ENCODE measurements around the gene CELA3A.
A peak's percentile ranks its signal among the peaks of the same experiment; 100 is the strongest.
"Not testable (repeated sequence)": the region's sequence is repeated elsewhere in the genome, so short reads cannot be mapped to it uniquely, and the experiment has no call there.

CELA3A gene, protein sequence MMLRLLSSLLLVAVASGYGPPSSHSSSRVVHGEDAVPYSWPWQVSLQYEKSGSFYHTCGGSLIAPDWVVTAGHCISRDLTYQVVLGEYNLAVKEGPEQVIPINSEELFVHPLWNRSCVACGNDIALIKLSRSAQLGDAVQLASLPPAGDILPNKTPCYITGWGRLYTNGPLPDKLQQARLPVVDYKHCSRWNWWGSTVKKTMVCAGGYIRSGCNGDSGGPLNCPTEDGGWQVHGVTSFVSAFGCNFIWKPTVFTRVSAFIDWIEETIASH

DNA sequence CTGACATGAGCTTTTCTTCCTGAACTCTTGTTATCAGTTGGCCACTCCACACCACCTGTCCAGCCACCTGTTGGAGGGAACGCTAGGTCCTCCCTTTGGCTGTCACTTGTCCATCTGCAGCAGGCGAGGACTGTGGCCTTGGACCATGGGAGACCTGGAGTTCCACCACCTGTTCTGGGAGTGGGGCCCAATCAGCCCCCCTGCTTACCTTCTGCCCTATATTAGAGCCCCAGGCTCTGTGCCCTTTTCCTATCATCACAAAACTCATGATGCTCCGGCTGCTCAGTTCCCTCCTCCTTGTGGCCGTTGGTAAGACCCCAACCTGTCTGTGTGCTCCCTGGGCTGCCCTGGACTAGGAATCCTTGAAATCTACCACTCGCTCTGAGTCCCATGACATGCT, at the start of gene CELA3A:
CELA3A (plus strand) TSS at position 249 of the 400 bp plus-strand sequence; CDS start at position 267, 18 bp downstream.
- no peak for DNase-seq

DNA sequence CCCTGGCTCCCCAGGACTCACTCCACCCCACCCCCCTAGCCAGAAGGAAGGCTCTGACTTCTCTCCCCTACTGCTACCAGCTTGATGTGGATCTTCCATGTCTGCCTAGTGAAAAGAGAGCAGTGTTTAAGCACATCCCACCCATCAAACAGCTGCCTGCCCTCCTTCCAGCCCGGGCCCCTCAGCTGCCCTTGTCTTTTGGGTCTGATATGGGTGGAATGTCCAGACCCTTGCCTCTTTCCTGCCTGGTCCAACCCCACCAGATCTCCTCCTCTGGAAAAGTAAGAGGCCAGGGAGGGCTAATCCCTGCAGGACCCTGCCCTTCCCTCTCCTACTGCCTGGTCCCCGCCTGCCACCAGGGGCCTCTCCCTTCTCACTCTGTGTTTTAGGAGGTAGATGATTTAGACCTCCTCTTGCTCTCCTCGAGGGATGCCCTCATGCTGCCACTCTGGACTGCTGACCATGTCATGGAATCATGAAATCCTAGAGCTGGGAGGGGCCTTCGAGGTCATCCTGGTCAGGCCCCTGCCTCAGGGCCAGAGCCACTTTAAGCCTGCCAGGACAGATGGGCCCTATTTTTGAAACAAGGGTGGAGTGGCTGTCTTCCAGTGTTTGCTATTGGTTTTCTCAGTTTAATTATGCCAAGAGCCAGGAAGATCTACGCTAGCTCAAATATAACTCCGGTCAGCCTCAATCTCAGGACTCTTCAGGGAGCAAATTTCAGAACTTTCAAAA, 48.5 kb upstream of the CELA3A start:
- no peak for DNase-seq

DNA sequence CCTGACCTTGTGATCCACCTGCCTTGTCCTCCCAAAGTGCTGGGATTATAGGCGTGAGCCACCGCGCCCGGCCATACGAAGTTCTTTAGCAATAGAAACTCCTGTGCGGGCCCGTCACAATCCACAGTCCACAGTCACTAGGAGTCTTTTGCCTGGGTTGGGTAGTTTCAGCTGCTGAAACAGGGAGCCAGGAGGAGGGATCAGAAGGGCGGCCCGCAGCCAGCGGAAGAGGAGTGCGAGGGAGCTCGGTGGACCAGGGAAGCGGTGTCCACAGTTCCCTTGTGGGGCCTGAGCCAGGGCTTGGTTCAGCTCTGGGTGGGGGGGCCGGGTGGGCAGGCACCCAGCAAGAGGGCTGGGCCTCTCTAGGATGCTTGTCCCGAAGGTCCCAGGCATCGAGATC, 46.4 kb upstream of the CELA3A start:
- DNase-seq, result no peak

DNA sequence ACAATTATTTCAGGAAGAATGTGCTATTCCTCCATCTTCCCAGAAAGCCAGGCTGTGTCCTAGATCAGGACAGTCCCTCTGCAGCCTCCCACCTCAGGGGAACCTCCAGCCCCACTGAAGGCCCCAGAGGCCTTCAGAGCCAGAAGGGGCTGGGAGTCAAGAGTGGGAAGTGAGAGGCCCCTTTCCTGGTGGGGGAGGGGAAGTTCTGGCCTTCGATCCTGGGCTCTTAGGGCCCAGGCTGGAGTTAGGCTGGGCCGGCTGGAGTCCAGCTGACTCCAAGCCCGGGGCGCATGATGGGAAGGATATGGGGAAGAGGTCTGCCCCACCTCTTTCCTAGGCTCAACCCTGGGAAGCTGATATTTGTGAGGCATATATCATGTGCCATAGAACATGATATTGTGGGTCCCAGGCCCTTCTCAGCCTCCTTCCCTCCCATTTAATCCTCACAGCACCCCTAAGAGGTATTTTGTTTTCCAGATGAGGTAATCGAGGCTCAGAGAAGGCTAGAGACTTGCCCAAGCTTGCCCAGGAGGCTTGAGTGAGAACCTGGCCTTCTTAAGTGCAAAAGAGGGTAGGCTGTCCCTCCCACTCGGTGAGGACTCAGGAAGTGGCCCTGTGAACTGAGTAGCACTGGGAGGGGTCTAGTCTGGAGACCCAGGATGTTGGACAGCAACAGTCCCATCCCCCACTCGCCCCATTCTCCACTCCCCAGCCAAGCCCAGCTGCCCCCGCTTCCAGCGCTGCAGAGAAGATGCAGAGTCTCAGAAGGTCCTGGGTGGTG, 45.8 kb upstream of the CELA3A start:
- no peak for DNase-seq

DNA sequence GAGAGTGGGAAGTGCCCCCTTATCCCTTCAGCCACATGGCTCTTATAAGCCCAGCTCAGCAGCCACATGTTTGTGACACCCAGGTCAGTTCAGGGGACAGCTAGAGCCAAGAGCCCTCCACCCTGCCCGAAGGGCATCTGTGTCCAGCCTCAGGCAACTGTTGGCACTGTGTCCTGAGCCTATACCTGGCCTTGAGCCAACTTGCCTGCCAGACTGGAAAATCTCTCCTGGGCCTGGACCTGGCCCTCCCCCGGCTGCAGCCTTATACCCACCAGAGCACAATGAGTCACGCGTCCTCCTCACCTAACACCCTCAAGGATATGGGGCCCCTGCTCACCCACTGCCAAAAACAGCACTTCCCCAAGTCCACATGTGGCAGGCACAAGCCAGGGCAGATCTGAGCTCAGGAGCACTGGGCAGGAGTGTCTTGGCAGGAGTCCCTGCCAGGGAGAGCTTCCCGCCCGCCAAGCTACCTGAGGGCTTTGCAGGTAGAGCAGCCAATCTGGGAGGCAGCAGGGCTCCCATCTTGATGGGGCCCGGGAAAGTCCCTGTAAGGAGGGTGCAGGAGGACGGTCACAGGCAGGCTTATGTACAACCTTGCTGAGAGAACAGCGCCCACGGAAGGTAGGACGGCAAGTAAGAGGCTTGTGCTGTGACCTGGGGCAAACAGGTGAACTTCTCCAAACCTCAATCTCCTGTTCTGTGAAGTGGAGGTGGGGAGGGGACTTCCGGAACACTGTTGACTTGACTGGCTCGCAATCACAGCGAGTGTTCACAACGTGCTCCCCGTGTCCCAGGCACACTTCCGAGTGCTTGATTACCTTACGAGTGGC, 44.5 kb upstream of the CELA3A start:
- peak; percentile 20 for DNase-seq

DNA sequence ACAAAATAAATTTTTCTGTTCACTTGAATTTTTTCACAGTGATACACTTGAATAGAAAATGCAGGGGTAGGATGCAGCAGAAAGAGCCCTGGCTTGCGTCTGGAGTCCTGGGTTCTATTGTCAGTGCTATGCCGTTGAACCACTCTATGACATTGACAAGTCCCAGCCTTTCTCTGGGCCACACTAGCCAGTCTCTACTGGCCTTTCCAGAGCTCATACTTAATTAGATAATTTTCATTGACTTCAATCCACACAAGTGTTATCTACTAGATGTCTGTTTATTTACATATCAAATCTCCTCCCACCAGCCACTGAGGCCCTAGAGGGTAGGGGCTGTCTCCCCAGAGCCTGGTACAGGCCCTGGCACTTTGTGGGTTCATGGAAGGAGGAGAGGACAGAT, 40.1 kb upstream of the CELA3A start:
- DNase-seq, result no peak

DNA sequence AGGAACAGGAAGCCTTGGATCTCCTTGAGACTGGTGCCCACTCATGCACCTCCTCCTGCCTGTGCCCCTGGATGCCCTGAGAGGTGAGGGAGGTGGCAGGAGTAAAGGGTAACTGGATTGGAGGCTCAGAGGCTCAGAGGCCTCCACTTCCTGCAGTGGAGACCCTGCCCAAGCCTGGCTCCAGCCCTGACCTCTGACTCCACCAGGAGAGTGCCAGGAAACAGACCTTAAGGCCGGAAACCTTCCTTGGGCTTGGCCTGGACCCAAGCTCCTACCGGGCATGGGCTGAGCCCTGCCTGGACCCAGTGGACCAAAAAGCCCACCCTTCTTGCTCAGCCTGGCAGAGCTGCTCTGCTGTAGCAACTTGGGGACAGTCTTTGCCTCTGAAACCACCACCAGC, 39.7 kb upstream of the CELA3A start:
- DNase-seq, result no peak

DNA sequence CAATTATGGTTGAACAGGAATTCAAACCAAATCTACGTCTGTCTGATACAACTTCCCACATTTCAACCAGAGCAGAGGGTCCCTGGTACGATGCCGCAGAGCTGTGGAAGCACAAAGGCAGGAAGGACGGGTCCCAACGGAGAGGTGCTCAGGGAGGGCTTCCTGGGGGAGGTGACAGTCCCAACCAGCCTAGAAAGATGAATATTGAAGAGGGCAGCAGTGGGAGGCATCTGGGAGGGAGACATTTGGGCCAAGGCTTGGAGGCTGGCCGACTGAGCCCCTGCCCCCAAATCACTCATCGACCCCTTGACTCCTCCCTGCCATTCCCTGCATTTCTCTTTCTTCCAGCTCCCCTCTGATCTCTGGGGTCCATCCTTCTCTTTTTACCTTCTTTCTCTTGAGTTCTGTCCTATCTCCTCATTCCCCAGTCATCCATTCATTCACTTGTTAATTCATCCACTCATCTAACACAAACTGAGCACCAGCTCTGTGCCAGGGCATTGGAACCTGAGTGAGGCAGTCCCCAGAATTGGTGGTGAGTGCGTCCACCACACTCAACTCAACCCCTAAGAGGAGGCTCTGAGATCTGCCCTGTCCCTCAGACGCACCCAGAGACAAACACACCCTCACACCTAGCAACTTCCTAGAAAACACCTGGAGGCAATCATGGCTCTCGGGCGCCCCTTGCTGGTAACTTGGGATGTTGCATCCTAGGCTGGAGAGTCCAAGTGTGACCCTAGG, 37.8 kb upstream of the CELA3A start:
- peak; percentile 79 for DNase-seq

DNA sequence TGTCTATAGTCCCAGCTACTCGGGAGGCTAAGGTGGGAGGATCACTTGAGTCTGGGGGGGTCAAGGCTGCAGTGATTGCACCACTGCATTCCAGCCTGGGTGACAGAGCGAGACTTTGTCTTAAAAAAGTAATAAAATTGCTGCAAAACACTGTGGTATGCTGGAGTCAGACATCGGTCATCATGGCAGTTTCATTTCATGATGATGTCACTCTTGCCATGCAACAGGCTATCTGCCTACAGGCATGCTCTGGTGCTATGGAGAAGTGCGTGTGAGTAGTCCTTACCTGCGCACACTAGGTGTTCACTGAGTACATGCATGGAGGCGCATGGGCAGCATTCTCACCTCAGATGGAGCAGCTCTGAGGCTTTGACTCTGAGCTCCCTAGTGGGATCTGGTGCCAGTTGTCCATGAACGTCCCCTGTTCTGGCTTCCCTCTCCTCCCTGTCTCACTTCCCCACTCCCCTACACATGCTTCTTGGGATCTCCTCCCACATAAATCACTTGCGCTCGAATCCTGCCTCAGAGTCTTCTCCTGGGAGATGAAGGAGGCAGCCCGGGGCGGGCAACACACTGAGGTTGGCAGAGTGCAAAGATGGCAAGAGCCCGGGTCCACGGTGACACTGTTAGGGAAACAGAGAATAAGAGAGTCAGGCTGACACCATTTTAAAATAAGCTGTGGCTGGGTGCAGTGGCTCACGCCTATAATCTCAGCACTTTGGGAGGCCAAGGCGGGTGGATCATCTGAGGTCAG, 35.0 kb upstream of the CELA3A start:
- no peak for DNase-seq

DNA sequence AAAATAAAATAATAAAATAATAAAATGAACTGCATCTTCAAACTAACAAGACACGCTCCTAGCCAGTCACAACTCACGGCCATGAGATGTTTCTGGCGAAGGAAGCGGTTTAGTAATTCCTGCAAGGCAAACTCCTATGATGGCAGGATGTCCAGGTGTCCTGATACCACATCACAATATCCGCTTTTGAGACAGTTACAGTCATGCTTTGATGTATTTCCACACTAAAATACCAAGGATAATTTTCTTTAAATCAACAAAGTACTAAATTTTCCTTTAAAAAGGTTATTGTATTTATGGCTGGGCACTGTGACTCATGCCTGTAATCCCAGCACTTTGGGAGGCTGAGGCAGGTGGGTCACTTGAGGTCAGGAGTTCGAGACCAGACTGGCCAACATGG, 34.2 kb upstream of the CELA3A start:
- not testable (repeated sequence) for DNase-seq

DNA sequence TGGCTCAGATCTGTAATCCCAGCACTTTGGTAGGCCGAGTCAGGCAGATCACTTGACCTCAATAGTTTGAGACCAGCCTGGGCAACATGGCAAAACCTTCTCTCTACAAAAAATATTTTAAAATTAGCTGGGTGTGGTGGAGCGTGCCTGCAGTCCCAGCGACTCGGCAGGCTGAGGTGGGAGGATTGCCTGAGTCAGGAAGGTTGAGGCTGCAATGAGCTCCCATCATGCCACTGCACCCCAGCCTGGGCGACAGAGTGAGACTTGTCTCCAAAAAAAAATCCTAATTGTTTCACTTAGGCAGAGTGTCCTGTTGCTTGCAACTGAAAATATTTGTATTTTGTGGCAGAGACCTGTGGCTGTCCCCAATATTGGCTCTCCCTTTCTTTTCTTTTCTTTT, 32.4 kb upstream of the CELA3A start:
- DNase-seq, result not testable (repeated sequence)

DNA sequence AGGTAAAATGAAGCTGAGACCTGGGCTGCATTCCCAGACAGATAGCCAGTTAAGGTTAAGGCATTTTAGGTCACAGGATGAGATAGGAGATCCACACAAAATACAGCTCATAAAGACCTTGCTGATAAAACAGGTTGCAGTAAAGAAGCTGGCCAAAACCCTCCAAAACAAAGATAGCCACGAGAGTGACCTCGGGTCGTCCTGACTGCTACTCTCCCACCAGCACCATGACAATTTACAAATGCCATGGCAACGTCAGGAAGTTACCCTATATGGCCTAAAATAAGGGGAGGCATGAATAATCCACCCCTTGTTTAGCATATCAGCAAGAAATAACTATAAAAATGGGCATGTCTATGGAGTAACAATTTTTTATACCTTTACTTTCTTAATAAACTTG, 30.9 kb upstream of the CELA3A start:
- DNase-seq, result not testable (repeated sequence)

DNA sequence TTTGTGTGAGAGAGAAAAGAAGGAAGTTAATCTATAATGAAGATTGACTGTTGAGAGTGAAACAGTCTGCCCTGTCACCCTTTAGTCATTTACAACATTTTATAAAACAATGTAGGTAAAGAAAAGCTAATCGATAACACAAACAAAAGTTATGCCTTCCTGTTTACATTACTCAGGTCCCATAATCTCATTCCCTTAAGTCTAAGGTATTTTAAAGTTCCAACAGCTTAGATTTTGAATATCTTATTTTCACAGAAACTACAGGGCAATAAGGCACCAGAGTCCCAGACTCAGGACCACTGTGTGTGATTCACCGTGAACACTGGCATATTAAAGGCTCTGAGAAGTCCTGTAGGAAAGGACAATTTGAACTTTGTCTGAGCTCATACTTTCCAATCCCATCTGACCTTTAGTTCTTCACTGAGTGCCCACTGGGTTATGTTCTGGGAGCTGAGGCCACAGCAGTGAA, 28.4 kb upstream of the CELA3A start:
- not testable (repeated sequence) for DNase-seq

DNA sequence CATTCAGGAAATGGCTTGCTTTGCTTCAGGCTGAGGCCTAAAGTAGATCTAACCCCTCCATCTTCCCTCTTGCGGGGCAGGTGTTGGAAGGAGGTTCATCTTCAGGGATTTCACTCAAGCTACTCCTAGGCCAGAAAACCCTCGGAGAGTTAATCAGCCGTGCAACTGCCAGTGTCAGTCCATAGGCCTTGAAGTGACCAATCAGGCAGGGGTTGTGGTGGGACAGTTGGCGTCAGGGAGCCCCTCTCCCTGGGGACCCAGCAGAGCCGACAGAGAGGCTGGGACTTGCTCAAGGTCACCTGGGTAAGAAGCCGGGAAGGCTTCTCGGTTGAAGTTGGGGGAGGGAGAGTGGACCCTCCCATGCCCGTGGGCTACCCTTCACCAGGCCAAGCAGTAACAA, 27.5 kb upstream of the CELA3A start:
- DNase-seq, result not testable (repeated sequence)

DNA sequence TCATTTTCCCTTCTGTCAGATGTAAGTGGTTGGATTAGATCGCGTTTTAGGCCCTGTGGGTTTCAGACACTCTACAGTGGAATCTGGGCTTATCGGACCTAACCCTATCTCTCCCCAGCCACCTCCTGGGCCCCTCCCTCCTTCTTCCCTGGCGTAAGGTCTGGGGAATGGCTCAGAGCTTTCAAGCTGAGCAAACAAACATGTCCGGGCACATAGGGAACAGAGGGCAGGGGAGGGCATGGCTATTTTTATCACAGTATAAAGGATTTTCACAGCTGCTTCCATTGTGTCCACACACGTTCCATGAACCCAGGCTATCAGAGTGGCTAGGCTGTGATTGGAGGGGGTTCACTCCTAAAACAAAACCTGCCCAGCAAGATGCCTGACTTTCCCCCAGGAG, 26.8 kb upstream of the CELA3A start:
- DNase-seq, result not testable (repeated sequence)

DNA sequence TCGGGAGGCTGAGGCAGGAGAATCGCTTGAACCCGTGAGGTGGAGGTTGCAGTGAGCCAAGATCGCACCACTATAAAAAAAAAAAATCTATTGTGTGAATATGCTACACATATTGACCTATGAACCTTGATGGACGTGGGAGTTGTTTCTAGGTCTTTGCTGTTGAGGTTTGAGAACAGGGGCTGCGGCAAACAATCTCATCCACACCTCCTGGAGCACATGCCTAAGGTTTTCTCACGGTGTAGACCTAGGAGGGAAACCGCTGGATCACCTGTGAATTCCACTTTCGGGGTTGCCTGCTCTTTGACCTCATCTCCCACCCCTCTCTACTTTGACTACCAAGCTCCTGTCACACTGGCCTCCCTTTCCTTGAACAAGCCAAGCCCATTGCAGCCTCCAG, 26.2 kb upstream of the CELA3A start:
- DNase-seq, result not testable (repeated sequence)

DNA sequence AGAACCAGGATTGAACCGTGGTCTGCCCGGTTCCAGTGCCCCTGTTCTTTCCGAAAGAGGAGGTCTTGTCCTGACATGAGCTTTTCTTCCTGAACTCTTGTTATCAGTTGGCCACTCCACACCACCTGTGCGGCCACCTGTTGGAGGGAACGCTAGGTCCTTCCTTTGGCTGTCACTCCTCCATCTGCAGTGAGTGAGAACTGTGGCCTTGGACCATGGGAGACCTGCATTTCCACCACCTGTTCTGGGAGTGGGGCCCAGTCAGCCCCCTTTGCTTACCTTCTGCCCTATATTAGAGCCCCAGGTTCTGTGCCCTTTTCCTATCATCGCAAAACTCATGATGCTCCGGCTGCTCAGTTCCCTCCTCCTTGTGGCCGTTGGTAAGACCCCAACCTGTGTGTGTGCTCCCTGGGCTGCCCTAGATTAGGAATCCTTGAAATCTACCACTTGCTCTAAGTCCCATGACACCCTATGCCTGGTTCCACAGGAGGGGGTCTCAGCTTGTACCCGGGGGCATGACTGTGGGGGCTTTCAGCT, 24.7 kb upstream of the CELA3A start, which contains the start of gene CELA3B:
CELA3B (plus strand) TSS at position 320 of the 537 bp plus-strand sequence; CDS start at position 338, 18 bp downstream.
- not testable (repeated sequence) for DNase-seq

DNA sequence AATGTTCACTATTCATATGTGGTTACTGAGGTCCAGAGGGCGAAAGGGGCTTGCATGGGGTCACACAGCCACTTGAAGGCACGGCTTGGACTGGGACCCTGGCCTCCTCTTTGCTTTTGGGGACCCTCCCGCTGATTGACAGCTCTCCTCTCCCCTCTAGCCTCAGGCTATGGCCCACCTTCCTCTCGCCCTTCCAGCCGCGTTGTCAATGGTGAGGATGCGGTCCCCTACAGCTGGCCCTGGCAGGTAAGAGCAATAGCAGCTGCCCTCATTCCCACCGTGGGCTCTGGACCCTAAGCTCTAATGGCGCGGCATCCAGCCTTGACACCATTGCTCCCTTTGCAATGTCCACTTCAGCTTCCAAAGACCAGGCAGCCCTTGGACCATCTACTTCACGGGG, 23.2 kb upstream of the CELA3A start:
- DNase-seq, result not testable (repeated sequence)

DNA sequence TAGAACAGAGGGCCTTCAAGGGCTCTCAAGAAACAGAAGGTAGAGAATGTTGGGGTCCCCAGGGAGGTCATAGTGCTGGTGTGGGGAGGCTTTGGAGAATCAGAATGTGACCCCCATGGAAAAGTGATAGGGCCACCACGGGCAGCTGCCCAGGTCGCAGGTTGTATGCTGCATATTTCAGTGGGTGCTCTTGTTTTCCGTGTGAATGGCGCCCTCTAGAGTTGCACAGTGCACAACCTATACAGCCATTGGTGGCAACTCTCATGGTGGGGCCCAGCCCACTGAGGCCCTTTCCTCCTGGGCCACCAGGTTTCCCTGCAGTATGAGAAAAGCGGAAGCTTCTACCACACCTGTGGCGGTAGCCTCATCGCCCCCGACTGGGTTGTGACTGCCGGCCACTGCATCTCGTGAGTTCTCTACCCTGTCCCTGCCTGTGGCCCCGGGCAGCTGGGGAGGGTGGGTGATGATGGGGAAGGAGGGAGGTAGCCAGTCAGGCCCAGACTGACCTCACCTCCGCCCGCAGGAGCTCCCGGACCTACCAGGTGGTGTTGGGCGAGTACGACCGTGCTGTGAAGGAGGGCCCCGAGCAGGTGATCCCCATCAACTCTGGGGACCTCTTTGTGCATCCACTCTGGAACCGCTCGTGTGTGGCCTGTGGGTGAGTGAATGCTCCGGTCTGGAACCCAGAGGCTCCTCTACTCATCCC, 20.8 kb upstream of the CELA3A start:
- not testable (repeated sequence) for DNase-seq

DNA sequence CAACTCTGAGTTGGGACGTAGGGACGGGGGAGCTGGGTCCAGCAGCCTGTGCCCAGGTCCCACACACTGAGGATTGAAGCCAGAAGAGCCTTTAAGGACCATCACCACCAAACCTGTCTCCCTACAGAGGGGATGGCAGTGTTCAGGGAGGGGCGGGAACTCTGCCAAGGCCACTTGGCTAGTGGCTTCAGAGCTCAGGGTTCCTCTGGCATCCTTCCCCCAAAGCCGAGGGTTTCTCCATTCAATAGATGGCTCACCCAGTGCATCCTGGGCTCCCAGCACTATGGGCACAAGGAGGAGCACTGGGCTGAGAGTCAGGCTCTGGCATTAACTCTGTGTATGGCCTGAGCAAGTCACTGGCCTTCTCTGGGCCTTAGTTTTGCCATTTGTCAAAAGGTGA, 20.2 kb upstream of the CELA3A start:
- DNase-seq, result not testable (repeated sequence)
